ENCODE data around the gene METTL13. TPM values are rescaled to one million over a fixed set of nuclear protein-coding genes. Genes with fewer than 3 reads are reported as not detected.

Gene METTL13
- total RNA-seq, 1 donor from 2014 or later: 44.2 TPM

Other genes with a start within 250 kb of the METTL13 start
- gene MYOCOS, start 159.4 kb upstream of the METTL13 start, total RNA-seq: 0.35 TPM in 1 of 2 replicates, not detected in the other
- gene MYOC, start 129.0 kb upstream of the METTL13 start, total RNA-seq: 0.10 TPM in 1 of 2 replicates, not detected in the other
- gene VAMP4, start 39.6 kb upstream of the METTL13 start, total RNA-seq: 5.2 and 10.7 TPM in 2 replicates
- 1.2 and 10.7 TPM in 2 replicates for gene DNM3, start 59.8 kb downstream of the METTL13 start, total RNA-seq

Measured in renal cortical epithelial cell (primary cell).